Measurements from ENCODE around the gene NELL1.

GRCh38 chr11:20671856-20672546, 2.6 kb downstream of the NELL1 start:
- TF ChIP-seq CTCF (IDR thresholded peaks at IDR 0.05; ENCODE audit: extremely low read depth in 1 of 2, insufficient read depth in 1 of 2, low read depth in 1 of 2, low read length in 2 of 2) (no peak), POLR2AphosphoS5 (IDR thresholded peaks at IDR 0.05; ENCODE audit: insufficient read depth, low read depth, low read length) (no peak), EZH2 (IDR thresholded peaks at IDR 0.05; ENCODE audit: borderline replicate concordance, low read depth, low read length, severe bottlenecking) (no peak)

Measured in endothelial cell of umbilical vein (primary cell).